Natural killer cell (primary cell): ENCODE measurements around the gene CTRB1. TPM values are rescaled to one million over a fixed set of nuclear protein-coding genes. Genes with fewer than 3 reads are reported as not detected.

Experiments used
- ATAC-seq, 3 donors: fragments of 150-1000 bp in 2 of 3; fragments of 200-7000 bp in 1 of 3; cut with Tn5 transposase; 1 replicate in 1 of 3; 2 replicates in 2 of 3; pipeline ENCODE4 v1.10.0; 2021; ENCODE audit warnings: mild to moderate bottlenecking in 2 of 3, moderate library complexity in 2 of 3
- DNase-seq, 2 donors: peaks; one replicate each; pipeline versions ENCODE4 v3.0.0 to v3.0.0-alpha.2; 2013 to 2021; ENCODE audit warnings: mixed read lengths in 1 of 2
- H3K27ac ChIP-seq: one replicate; pipeline ENCODE4 v1.5.1; 2013; ENCODE audit warnings: mild to moderate bottlenecking, low read length
- H3K27me3 ChIP-seq: one replicate; pipeline ENCODE4 v1.6.1; 2013; ENCODE audit warnings: low read length; ENCODE audit not compliant: control insufficient read depth, insufficient read depth
- H3K36me3 ChIP-seq: one replicate; pipeline ENCODE4 v1.6.1; 2013; ENCODE audit warnings: low read length; ENCODE audit not compliant: control insufficient read depth, insufficient read depth
- H3K4me1 ChIP-seq: one replicate; pipeline ENCODE4 v1.6.1; 2013; ENCODE audit warnings: low read length; ENCODE audit not compliant: control insufficient read depth, insufficient read depth
- H3K4me3 ChIP-seq: one replicate; pipeline ENCODE4 v1.5.1; 2013; ENCODE audit warnings: low read length
- H3K9me3 ChIP-seq: one replicate; pipeline ENCODE4 v1.6.1; 2013; ENCODE audit warnings: low read length; ENCODE audit not compliant: control insufficient read depth, insufficient read depth
- H3K27ac Mint-ChIP-seq, 2 donors: one replicate each; pipeline ENCODE4 v1.8.0; 2022; ENCODE audit warnings: mild to moderate bottlenecking in 2 of 2, mixed read lengths in 2 of 2, moderate library complexity in 1 of 2
- H3K27me3 Mint-ChIP-seq, 2 donors: one replicate each; pipeline ENCODE4 v1.8.0; 2022; ENCODE audit warnings: low read depth in 2 of 2, mixed read lengths in 2 of 2
- H3K36me3 Mint-ChIP-seq: one replicate; pipeline ENCODE4 v1.8.0; 2022; ENCODE audit warnings: mixed read lengths
- H3K4me1 Mint-ChIP-seq, 2 donors: one replicate each; pipeline ENCODE4 v1.8.0; 2022; ENCODE audit warnings: mixed read lengths in 2 of 2
- H3K4me3 Mint-ChIP-seq: one replicate; pipeline ENCODE4 v1.8.0; 2022; ENCODE audit warnings: mild to moderate bottlenecking, moderate library complexity, mixed read lengths
- H3K9me3 Mint-ChIP-seq, 2 donors: one replicate each; pipeline ENCODE4 v1.8.0; 2022; ENCODE audit warnings: mixed read lengths in 2 of 2
- WGBS: methylation state at CpG from one replicate; pipeline ENCODE4 v1.1.7; 2013; ENCODE audit warnings: missing lambda C conversion rate; ENCODE audit not compliant: insufficient coverage; 5-methylcytosine and 5-hydroxymethylcytosine counted together
- intact Hi-C: fragments of 100-400 bp; cut with micrococcal nuclease; formaldehyde crosslinking; loops from one replicate; pipeline ENCODE4 v1.14.2; 2022
- total RNA-seq, 4 donors: library from RNA; stranded (reverse); fragments of 120-200 nt in 1 of 4; gene quantifications; one replicate each; pipeline versions ENCODE4 v1.2.3 to v1.2.4, GENCODE V29; 2013 to 2022
- TF ChIP-seq, protein P1 (sequence below): fragments of 200-600 bp; IDR thresholded peaks from one replicate; pipeline ENCODE4 v1.8.0; 2022; ENCODE audit warnings: antibody characterized with exemption

Gene CTRB1
- total RNA-seq, 3 donors from 2014 or later (not counting 1 experiment from before 2014, with no cell fraction given) = not detected

DNA sequence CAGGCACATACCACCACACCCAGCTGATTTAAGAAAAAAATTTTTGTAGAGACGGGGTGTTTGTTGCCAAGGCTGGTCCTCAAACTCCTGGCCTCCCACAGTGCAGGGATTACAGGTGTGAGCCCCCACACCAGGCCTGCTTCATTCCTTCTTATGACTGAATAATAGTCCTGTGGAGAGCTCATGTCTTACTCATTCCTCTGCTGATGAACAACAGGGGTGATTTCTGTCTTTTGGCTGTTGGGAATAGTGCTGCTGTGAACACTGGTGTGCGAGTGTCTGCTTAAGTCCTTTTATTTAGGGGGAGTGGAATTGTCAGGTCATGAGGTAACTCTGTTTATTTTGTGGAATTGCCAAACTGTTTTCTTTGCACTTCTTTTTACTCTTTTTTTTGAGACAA lies 2.7 kb upstream of the CTRB1 start:
- WGBS = 100% methylated on average over 2 of the region's 2 CpGs
- no peak overlapping the region for H3K27ac Mint-ChIP-seq
- no peaks in the 10 kb centered on the region for H3K9me3 ChIP-seq
- no peaks in the 10 kb centered on the region for H3K36me3 ChIP-seq
- H3K36me3 Mint-ChIP-seq = no peaks in the 10 kb centered on the region
- intact Hi-C loops = no loop called here
- peaks cover 6% of the 10 kb centered on the region for H3K4me1 ChIP-seq
- H3K4me3 ChIP-seq = no peak overlapping the region
- no peaks in the 10 kb centered on the region for H3K9me3 Mint-ChIP-seq
- no peak for DNase-seq
- H3K4me1 Mint-ChIP-seq = peaks cover 0 to 12% of the 10 kb centered on the region in 2 donors
- TF ChIP-seq, protein P1, sequence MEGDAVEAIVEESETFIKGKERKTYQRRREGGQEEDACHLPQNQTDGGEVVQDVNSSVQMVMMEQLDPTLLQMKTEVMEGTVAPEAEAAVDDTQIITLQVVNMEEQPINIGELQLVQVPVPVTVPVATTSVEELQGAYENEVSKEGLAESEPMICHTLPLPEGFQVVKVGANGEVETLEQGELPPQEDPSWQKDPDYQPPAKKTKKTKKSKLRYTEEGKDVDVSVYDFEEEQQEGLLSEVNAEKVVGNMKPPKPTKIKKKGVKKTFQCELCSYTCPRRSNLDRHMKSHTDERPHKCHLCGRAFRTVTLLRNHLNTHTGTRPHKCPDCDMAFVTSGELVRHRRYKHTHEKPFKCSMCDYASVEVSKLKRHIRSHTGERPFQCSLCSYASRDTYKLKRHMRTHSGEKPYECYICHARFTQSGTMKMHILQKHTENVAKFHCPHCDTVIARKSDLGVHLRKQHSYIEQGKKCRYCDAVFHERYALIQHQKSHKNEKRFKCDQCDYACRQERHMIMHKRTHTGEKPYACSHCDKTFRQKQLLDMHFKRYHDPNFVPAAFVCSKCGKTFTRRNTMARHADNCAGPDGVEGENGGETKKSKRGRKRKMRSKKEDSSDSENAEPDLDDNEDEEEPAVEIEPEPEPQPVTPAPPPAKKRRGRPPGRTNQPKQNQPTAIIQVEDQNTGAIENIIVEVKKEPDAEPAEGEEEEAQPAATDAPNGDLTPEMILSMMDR = no peak
- H3K27ac ChIP-seq = no peak overlapping the region
- no peak overlapping the region for H3K4me3 Mint-ChIP-seq
- H3K27me3 ChIP-seq = no peaks in the 10 kb centered on the region
- ATAC-seq = no peak
- H3K27me3 Mint-ChIP-seq = no peaks in the 10 kb centered on the region

- DNase-seq = no peak
- Mint-ChIP-seq H3K36me3 (no peaks in the 10 kb centered on the region), H3K4me1 (peaks cover 0 to 12% of the 10 kb centered on the region in 2 donors), H3K27ac (no peak overlapping the region), H3K4me3 (no peak overlapping the region), H3K27me3 (no peaks in the 10 kb centered on the region), H3K9me3 (no peaks in the 10 kb centered on the region)
- Histone ChIP-seq H3K27ac (no peak overlapping the region), H3K4me1 (peaks cover 6% of the 10 kb centered on the region), H3K4me3 (no peak overlapping the region), H3K9me3 (no peaks in the 10 kb centered on the region), H3K27me3 (no peaks in the 10 kb centered on the region), H3K36me3 (no peaks in the 10 kb centered on the region)
- intact Hi-C loops = no loop called here
- WGBS = 75% methylated on average over 5 of the region's 7 CpGs
- ATAC-seq = no peak
- TF ChIP-seq, protein P1 = no peak
Observed at GRCh38 chr16:75216576-75216975, 2.2 kb upstream of the CTRB1 start.

- H3K4me3 Mint-ChIP-seq = no peak overlapping the region
- H3K27ac Mint-ChIP-seq = no peak overlapping the region
- no peaks in the 10 kb centered on the region for H3K27me3 Mint-ChIP-seq
- Histone ChIP-seq H3K4me3 (no peak overlapping the region), H3K27ac (no peak overlapping the region), H3K4me1 (peaks cover 6% of the 10 kb centered on the region), H3K27me3 (no peaks in the 10 kb centered on the region), H3K36me3 (no peaks in the 10 kb centered on the region), H3K9me3 (no peaks in the 10 kb centered on the region)
- 86% methylated on average over 11 of the region's 11 CpGs for WGBS
- ATAC-seq = no peak
- peaks cover 0 to 12% of the 10 kb centered on the region in 2 donors for H3K4me1 Mint-ChIP-seq
- intact Hi-C loops = no loop called here
- no peaks in the 10 kb centered on the region for H3K36me3 Mint-ChIP-seq
- DNase-seq = no peak
- H3K9me3 Mint-ChIP-seq = no peaks in the 10 kb centered on the region
- TF ChIP-seq, protein P1 = no peak
Observed at GRCh38 chr16:75217389-75217851, 1.4 kb upstream of the CTRB1 start.

GRCh38 chr16:75219088-75219487 lies 300 bp downstream of the CTRB1 start:
- H3K9me3 ChIP-seq = no peaks in the 10 kb centered on the region
- no peaks in the 10 kb centered on the region for H3K9me3 Mint-ChIP-seq
- no peak overlapping the region for H3K4me3 ChIP-seq
- intact Hi-C loops = no loop called here
- TF ChIP-seq, protein P1 = no peak
- no peaks in the 10 kb centered on the region for H3K27me3 ChIP-seq
- H3K4me3 Mint-ChIP-seq = no peak overlapping the region
- H3K27me3 Mint-ChIP-seq = no peaks in the 10 kb centered on the region
- H3K36me3 ChIP-seq = no peaks in the 10 kb centered on the region
- 84% methylated on average over 4 of the region's 4 CpGs for WGBS
- peak overlapping the region in 1 of 2 donors; percentile 86 for H3K27ac Mint-ChIP-seq
- no peaks in the 10 kb centered on the region for H3K36me3 Mint-ChIP-seq
- peaks cover 0 to 12% of the 10 kb centered on the region in 2 donors for H3K4me1 Mint-ChIP-seq
- H3K4me1 ChIP-seq = peaks cover 6% of the 10 kb centered on the region
- H3K27ac ChIP-seq = no peak overlapping the region
- DNase-seq (no peak), ATAC-seq (no peak)
